ENCODE measurements around the gene OR2V1.

DNA sequence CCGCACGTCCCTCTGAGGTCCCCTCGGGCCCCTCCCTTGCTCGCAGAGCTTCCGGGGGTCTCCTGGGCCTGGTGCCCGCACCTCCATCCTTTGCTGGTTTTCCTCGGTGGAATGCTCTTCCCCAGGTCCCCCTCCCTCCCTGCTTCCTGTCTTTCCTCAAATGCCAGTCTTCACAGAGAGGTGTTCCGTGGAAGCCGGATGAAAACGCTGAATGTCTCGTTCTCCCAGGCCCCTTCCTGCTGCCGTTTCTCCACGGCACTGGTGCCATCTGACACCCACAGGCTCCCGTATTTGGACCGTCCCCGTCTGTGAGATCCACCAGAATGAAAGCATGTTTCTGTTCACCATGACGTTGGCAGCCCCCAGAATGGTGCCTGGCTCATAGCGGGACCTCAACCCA, 4.1 kb downstream of the OR2V1 start:
- TF ChIP-seq, protein P1, sequence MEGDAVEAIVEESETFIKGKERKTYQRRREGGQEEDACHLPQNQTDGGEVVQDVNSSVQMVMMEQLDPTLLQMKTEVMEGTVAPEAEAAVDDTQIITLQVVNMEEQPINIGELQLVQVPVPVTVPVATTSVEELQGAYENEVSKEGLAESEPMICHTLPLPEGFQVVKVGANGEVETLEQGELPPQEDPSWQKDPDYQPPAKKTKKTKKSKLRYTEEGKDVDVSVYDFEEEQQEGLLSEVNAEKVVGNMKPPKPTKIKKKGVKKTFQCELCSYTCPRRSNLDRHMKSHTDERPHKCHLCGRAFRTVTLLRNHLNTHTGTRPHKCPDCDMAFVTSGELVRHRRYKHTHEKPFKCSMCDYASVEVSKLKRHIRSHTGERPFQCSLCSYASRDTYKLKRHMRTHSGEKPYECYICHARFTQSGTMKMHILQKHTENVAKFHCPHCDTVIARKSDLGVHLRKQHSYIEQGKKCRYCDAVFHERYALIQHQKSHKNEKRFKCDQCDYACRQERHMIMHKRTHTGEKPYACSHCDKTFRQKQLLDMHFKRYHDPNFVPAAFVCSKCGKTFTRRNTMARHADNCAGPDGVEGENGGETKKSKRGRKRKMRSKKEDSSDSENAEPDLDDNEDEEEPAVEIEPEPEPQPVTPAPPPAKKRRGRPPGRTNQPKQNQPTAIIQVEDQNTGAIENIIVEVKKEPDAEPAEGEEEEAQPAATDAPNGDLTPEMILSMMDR (IDR thresholded peaks at IDR 0.05; ENCODE audit: low read depth, low read length, poor library complexity, severe bottlenecking) = no peak
- no peak for TF ChIP-seq EZH2phosphoT487 (IDR thresholded peaks at IDR 0.05; ENCODE audit: borderline replicate concordance, low read length)

Data from DOHH2 (cell line).